ENCODE data around the gene CXCL5. TPM values are rescaled to one million over a fixed set of nuclear protein-coding genes. Genes with fewer than 3 reads are reported as not detected.

CXCL5 gene
- 0.92 TPM for total RNA-seq

GRCh38 chr4:73998040-73999011 lies at the start of gene CXCL5:
CXCL5 (minus strand) TSS chr4:73998677; CDS start chr4:73998581, 96 bp downstream.

DNA sequence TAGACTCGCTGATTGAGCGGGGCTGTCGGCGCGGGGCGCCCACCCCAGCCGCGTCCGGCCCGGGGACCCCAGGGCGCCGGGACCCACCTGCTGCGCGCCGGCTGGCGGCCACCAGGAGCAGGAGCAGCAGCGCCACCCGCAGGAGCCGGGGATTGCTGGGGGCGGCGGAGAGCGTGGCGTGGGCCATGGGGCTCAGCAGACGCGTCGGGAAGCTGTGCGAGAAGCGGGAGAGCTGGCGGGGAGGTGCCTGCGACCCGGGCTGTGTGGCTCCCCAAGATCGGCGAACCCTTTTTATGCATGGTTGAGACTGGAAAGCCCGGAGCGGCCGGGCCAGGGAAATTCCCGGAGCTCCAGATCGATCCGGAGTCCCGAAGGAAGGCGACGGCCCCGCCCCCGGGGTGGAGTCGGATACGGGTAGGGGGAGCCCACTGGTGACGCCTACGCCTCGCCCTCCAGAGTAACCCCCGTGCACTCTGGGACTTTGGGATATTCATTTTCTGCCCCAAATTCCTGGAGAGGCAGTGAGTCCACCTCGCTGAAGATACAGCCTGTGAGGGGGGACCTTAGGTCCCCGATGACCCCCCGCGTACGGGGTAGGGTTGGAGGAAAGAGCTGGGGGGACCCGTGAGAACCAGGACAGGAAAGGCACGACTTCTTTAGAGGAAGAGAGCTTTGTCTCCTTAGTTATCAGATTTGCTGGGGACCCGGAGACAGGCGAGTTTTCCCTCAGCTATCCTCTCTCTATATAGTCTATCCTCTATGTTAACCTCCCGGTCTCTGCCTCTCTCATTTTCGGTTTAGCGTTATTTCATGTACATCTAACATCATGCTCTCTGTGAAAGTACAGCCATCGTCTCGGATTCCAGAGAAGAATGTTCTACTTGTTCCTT lies 40.2 kb upstream of the CXCL5 start, which contains the start of gene CXCL3:
TSS of gene CXCL3 (minus strand) at position 265 of the 890 bp plus-strand sequence. CDS start at position 187, 78 bp downstream.

GRCh38 chr4:73988061-73988460 lies 10.4 kb downstream of the CXCL5 start, which contains the start of gene PPBP:
PPBP (minus strand) TSS chr4:73988190; CDS start chr4:73988103, 87 bp downstream.

Small RNA genes lying within 50 kb of the gene (small RNA-seq; reads per million reads assigned to genes)
- not detected for gene RN7SL218P

Other genes with a start within 250 kb of the CXCL5 start
- 0.69 TPM for gene CXCL6, start 162.0 kb downstream of the CXCL5 start, total RNA-seq
- 1.6 TPM for gene PF4V1, start 145.4 kb downstream of the CXCL5 start, total RNA-seq
- 1.2 TPM for gene CXCL1, start 129.3 kb downstream of the CXCL5 start, total RNA-seq
- gene PF4, start 16.6 kb downstream of the CXCL5 start, total RNA-seq, result 1.8 TPM
- 4.6 TPM for gene PPBP, start 10.5 kb downstream of the CXCL5 start, total RNA-seq
- 1.2 TPM for gene CXCL3, start 40.0 kb upstream of the CXCL5 start, total RNA-seq
- gene CXCL2, start 100.5 kb upstream of the CXCL5 start, total RNA-seq, result 3.7 TPM
- 72.2 TPM for gene MTHFD2L, start 159.4 kb upstream of the CXCL5 start, total RNA-seq